ENCODE measurements around the gene CGB1.
"Not testable (repeated sequence)": the region's sequence is repeated elsewhere in the genome, so short reads cannot be mapped to it uniquely, and the experiment has no call there.

The CGB1 gene

DNA sequence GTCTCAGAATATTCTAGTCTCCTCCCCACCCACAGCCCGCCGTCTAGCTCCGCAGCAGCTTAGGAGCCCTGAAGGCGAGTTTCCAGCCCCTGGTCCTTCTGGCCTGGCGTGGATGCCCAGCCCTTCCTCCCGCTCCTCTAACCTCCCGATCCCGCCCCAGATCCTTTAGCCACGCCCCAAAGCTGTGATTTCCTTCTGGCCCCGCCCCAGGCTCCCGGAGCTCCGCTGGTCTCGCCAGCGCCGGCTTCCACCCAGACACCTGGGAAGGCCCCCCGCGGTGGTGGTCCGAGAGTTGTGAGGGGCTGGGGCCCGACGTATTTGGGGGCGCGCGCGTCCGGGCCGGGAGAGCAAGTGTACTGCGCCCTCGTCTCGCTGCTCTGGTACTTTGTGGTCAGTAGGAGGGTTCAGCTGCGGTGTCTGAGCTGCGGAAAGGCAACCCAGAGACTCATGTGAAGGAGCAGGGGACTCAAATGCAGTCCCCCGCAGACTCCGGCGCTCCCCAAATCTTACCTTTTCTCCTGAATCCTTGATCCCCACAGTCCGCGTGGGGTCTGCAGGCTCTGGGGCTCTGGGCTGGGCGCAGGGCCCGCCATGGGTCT lies 21.0 kb upstream of the CGB1 start, which contains the start of gene CGB7:
CGB7 (minus strand) TSS at position 114 of the 599 bp plus-strand sequence. CDS start 2,374 bp downstream, outside the sequence.
- peak; percentile 30 to 32 for DNase-seq

DNA sequence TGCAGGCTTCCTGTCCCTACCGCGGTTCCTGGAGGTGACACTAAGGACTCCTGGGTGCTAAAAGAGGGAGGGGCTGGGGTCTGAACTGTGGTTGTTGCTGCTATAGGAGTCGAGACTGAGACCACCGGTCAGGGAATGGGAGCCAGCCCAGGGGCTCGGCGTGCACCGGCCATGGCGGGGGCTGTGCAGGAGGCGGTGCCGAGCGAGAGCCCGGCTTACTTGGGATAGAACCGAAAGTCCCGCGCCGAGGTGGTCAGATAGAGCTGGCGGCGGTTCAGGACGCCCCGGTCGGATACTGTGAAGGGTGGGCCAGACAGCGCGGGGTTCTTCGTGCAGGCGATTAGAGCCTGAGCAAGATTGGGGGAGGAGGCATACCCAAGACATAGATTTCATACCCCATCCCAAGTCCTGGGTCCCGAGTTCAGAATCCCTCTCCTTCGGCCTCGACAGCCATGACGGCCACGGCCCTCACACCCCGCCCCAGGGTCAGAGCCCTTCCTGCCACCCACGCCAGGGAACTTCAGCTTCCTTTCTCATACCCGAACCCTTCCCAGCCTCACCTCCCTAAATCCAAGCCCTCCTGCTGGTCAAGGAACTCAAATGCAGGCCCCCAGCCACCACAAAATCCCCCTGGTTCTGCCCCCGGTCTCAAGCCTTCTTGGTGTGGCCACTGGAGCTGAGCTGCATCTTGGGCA lies 20.4 kb upstream of the CGB1 start:
- not testable (repeated sequence) for DNase-seq

DNA sequence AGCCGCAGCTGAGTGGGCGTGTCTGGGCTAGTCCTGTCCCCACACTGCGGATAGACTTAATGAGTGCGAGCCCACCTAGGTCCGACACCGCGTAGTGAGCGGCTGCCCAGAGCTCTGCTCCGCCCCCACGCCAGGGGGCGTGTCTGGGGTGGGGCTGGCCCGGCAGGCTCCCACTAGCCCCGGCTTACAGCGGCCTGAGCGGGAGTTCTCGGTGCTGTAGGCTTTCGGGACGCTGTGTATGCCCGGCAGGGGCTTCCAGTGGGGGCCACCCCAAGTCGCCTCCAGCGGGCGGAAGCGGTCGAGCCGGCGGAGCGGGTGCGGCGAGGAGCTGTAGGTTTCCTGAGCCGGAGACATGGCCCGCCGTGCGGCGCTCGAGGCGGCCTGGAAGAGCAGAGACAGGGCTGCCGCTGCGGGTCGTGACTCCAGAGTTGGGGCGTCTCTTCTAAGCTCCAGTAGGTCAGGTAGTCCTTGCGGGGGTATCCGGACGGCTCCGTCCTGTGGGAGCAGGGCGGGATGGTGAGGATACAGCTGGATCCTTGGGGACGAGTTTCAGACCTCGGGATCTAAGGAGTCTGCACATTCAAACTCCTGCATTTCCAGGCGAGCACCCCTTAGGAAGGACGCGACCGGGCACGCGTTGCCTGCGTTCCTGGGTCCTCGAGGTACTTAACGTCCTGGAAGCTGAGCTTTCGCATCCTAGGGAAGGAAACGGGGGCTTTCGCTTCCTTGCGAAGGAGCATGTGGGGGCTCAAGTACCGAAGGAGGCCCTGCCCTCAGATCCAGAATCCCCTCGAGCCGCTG lies 19.6 kb upstream of the CGB1 start:
- peak; percentile 34 to 45 for DNase-seq

DNA sequence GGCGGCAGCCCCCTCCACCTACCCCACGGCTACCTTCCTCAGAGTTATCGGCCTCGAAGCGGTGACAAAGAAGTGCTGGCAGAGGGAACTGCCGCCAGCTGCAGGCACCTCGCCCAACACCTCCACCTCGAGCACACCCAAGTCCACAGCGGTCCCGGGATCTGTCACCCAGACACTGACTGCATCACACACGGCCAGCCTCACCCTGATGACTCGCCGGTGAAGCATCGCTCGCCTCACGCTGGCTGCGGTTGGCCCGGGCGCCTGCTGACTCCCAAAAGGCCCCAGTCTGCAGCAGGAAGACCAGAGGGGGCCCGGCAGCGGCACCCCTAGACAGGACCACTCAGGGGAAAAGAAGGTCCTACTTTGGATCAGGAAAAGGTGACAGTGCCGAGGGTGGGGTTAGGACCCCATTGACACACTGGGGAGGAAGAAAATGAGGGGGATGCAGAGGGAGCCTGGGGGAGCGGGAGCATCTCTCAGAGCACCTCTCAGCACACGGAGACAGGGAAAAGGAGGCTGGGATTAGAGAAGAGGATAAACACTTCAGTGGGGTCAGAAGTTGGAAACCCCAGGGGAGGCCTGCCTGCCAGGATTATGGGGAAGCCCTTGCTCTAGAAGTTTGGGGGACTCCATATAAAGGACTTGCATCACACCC lies 13.8 kb upstream of the CGB1 start:
- not testable (repeated sequence) for DNase-seq

DNA sequence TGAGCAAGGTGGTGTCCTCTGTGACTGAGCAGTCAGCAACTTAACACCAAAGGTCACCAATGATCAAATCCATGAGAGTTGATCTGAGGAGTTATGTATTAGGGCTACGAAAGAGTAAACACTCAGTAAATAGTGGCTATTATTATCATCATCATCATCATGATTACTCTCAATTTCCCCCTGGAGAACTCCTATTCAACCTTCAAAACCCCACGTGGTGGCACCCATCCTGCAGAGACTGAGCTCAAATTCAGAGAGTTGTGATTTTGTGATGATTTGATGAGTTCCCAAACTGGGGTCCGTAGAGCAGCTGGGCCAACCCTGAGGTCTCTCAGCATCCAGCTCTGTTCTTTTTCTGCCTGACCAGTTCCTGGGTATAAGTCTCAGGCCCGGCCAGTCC lies 13.1 kb upstream of the CGB1 start:
- not testable (repeated sequence) for DNase-seq

DNA sequence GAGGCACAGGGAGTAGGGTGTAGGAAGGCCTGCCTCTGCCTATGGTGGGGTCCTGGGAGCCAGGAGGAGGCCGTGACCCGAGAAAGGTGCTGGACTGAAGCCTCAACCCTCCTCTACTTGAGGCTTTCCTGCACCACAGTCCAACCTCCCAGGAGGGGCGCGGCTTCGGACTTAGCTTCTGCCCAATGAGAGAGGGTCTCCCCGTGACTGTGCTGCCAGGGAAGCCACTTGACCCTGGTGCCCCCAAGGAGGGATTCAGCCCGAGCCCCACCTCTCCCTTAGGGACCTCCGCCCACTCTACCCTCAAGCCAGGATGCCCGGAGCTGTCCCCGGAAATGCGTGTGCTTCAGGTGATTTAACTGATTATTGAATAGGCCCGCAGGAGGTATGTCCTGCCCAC lies 12.3 kb upstream of the CGB1 start, which contains the start of gene CGB8:
CGB8 (minus strand) TSS at position 101 of the 400 bp plus-strand sequence. CDS start 372 bp downstream, outside the sequence.
- not testable (repeated sequence) for DNase-seq

DNA sequence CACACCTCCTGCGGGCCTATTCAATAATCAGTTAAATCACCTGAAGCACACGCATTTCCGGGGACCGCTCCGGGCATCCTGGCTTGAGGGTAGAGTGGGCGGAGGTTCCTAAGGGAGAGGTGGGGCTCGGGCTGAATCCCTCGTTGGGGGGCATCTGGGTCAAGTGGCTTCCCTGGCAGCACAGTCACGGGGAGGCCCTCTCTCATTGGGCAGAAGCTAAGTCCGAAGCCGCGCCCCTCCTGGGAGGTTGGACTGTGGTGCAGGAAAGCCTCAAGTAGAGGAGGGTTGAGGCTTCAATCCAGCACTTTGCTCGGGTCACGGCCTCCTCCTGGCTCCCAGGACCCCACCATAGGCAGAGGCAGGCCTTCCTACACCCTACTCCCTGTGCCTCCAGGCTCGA lies 6.9 kb upstream of the CGB1 start, which contains the start of gene CGB5:
CGB5 (plus strand) TSS at position 301 of the 400 bp plus-strand sequence. CDS start 362 bp downstream, outside the sequence.
- DNase-seq = not testable (repeated sequence)

DNA sequence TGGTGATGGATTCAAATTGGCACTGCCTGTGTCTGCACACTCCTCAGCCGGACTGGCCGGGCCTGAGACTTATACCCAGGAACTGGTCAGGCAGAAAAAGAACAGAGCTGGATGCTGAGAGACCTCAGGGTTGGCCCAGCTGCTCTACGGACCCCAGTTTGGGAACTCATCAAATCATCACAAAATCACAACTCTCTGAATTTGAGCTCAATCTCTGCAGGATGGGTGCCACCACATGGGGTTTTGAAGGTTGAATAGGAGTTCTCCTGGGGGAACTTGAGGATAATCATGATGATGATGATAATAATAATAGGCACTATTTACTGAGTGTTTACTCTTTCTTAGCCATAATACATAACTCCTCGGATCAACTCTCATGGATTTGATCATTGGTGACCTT lies 6.0 kb upstream of the CGB1 start:
- not testable (repeated sequence) for DNase-seq

DNA sequence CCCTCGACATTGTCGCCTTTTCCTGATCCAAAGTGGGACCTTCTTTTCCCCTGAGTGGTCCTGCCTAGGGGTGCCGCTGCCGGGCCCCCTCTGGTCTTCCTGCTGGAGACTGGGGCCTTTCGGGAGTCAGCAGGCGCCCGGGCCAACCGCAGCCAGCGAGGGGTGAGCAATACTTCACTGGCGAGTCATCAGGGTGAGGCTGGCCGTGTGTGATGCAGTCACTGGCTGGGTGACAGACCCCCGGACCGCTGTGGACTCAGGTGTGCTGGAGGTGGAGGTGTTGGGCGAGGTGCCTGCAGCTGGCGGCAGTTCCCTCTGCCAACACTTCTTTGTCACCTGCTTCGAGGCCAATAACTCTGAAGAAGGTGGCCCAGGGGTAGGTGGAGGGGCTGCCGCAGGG lies 5.5 kb upstream of the CGB1 start:
- no peak for DNase-seq

DNA sequence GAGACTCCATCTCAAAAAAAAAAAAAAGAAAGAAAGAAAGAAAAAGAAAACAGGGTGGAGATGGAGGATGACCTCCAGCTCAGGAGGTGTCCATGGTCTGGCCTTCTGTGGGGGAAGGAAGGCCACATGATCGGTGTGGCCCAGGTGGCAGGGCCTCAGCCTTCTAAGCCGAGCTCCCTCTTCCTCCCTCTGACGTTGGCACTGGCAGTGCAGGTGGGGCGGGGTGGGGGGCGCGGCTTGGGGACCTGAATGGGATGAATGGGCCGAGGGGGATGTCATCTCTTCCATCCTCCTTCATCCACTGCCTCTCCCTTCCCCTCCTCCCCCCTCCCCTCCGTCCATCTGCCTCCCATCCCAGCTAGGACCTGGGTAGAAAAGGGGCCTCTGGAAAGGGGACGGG lies 3.0 kb upstream of the CGB1 start:
- not testable (repeated sequence) for DNase-seq

DNA sequence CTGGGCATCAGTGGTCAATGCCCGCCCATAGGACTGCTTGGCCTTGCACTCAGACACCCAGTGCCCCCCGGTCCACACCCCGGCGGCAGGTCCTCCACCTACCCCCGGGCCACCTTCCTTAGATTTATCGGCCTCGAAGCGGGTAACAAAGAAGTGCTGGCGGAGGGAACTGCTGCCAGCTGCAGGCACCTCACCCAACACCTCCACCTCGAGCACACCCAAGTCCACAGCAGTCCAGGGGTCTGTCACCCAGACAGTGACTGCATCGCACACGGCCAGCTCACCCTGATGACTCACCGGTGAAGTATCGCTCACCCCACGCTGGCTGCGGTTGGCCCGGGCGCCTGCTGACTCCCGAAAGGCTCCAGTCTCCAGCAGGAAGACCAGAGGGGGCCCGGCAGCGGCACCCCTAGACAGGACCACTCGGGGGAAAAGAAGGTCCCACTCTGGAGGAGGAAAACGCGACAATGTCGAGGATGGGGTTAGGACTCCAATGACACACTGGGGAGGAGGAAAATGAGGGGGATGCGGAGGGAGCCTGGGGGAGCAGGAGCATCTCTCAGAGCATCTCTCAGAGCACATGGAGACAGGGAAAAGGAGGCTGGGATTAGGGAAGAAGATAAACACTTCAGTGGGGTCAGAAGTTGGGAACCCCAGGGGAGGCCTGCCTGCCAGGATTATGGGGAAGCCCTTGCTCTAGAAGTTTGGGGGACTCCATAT lies 2.0 kb upstream of the CGB1 start:
- DNase-seq = not testable (repeated sequence)

DNA sequence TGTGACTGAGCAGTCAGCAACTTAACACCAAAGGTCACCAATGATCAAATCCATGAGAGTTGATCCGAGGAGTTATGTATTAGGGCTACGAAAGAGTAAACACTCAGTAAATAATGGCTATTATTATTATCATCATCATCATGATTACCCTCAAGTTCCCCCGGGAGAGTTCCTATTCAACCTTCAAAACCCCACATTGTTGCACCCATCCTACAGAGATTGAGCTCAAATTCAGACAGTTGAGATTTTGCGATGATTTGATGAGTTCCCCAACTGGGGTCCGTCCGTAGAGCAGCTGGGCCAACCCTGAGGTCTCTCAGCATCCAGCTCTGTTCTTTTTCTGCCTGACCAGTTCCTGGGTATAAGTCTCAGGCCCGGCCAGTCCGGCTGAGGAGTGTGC lies 1.4 kb upstream of the CGB1 start:
- DNase-seq = not testable (repeated sequence)

DNA sequence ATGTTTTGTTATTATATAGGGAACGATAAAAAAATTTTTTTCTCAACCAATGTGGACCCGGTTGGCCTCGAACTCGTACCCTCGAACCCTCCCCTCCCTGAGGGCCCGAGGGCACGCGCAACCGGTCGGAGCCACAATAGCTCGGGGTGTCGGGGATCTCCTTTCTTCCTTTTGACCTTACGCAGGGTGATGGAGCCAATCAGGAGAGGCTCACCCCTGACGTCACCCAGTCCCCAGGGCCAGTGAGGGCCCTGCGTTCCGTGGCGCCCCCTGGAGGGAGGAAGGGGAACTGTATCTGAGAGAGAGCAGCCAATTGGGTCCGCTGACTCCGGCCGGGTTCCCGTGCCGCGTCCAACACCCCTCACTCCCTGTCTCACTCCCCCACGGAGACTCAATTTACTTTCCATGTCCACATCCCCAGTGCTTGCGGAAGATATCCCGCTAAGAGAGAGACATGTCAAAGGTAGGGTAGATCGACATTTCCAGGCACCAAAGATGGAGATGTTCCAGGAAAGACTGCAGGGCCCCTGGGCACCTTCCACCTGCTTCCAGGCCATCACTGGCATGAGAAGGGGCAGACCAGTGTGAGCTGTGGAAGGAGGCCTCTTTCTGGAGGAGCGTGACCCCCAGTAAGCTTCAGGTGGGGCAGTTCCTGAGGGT lies 4.9 kb downstream of the CGB1 start, which contains the start of gene CGB2:
CGB2 (plus strand) TSS at position 249 of the 660 bp plus-strand sequence; CDS start at position 455, 206 bp downstream.
- peak; percentile 54 to 64 for DNase-seq

DNA sequence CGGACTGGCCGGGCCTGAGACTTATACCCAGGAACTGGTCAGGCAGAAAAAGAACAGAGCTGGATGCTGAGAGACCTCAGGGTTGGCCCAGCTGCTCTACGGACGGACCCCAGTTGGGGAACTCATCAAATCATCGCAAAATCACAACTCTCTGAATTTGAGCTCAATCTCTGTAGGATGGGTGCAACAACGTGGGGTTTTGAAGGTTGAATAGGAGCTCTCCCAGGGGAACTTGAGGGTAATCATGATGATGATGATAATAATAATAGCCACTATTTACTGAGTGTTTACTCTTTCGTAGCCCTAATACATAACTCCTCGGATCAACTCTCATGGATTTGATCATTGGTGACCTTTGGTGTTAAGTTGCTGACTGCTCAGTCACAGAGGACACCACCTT lies 6.4 kb downstream of the CGB1 start:
- not testable (repeated sequence) for DNase-seq

DNA sequence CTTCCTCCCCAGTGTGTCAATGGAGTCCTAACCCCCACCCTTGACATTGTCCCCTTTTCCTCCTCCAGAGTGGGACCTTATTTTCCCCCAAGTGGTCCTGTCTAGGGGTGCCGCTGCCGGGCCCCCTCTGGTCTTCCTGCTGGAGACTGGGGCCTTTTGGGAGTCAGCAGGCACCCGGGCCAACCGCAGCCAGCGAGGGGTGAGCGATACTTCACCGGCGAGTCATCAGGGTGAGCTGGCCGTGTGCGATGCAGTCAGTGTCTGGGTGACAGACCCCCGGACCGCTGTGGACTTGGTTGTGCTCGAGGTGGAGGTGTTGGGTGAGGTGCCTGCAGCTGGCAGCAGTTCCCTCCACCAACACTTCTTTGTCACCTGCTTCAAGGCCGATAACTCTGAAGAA lies 6.9 kb downstream of the CGB1 start:
- DNase-seq = not testable (repeated sequence)

DNA sequence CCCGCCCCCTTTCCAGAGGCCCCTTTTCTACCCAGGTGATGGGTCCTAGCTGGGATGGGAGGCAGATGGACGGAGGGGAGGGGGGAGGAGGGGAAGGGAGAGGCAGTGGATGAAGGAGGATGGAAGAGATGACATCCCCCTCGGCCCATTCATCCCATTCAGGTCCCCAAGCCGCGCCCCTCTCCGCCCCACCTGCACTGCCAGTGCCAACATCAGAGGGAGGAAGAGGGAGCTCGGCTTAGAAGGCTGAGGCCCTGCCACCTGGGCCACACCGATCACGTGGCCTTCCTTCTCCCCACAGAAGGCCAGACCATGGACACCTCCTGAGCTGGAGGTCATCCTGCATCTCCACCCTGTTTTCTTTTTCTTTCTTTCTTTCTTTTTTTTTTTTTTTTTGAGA lies 8.0 kb downstream of the CGB1 start:
- not testable (repeated sequence) for DNase-seq

DNA sequence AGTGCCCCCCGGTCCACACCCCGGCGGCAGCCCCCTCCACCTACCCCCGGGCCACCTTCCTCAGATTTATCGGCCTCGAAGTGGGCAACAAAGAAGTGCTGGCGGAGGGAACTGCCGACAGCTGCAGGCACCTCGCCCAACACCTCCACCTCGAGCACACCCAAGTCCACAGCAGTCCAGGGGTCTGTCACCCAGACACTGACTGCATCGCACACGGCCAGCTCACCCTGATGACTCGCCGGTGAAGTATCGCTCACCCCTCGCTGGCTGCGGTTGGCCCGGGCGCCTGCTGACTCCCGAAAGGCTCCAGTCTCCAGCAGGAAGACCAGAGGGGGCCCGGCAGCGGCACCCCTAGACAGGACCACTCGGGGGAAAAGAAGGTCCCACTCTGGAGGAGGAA lies 11.1 kb downstream of the CGB1 start:
- DNase-seq = not testable (repeated sequence)

DNA sequence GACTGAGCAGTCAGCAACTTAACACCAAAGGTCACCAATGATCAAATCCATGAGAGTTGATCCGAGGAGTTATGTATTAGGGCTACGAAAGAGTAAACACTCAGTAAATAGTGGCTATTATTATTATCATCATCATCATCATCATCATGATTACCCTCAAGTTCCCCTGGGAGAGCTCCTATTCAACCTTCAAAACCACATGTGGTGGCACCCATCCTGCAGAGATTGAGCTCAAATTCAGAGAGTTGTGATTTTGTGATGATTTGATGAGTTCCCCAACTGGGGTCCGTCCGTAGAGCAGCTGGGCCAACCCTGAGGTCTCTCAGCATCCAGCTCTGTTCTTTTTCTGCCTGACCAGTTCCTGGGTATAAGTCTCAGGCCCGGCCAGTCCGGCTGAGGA lies 11.6 kb downstream of the CGB1 start:
- not testable (repeated sequence) for DNase-seq

DNA sequence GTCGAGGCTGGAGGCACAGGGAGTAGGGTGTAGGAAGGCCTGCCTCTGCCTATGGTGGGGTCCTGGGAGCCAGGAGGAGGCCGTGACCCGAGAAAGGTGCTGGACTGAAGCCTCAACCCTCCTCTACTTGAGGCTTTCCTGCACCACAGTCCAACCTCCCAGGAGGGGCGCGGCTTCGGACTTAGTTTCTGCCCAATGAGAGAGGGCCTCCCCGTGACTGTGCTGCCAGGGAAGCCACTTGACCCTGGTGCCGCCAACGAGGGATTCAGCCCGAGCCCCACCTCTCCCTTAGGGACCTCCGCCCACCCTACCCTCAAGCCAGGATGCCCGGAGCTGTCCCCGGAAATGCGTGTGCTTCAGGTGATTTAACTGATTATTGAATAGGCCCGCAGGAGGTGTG lies 12.5 kb downstream of the CGB1 start, which contains the start of gene CGB3:
CGB3 (minus strand) TSS at position 101 of the 400 bp plus-strand sequence. CDS start 362 bp downstream, outside the sequence.
- DNase-seq = not testable (repeated sequence)

DNA sequence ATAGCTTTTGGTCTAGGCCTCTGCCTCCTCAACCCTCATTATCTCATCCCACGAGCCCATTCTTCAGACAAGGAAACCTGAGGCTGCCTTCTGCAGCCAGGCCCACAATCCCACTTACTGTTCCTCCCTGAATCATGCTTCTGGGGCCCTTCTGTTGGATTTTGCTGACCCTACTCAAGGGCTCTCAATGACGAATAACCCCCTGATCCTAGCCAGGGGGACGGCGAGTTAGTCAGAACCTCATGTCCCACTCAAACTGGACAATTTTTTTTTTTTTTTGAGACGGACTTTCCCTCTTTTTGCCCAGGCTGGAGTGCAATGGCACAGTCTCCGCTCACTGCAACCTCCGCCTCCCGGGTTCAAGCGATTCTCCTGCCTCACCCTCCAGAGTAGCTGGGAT lies 14.6 kb downstream of the CGB1 start:
- DNase-seq = no peak

Measured in CD4-positive, alpha-beta T cell treated with Interleukin-1 beta for 1 hour (primary cell).